GM21786 (cell line): Measurements from ENCODE around the gene RABL2A.
A peak's percentile ranks its signal among the peaks of the same experiment; 100 is the strongest.
"Not testable (repeated sequence)": the region's sequence is repeated elsewhere in the genome, so short reads cannot be mapped to it uniquely, and the experiment has no call there.

Experiments used
- ATAC-seq: cut with Tn5 transposase; IDR thresholded peaks from one replicate; pipeline ENCODE4 v1.9.1; 2021; ENCODE audit not compliant: unreplicated experiment

Gene RABL2A

DNA sequence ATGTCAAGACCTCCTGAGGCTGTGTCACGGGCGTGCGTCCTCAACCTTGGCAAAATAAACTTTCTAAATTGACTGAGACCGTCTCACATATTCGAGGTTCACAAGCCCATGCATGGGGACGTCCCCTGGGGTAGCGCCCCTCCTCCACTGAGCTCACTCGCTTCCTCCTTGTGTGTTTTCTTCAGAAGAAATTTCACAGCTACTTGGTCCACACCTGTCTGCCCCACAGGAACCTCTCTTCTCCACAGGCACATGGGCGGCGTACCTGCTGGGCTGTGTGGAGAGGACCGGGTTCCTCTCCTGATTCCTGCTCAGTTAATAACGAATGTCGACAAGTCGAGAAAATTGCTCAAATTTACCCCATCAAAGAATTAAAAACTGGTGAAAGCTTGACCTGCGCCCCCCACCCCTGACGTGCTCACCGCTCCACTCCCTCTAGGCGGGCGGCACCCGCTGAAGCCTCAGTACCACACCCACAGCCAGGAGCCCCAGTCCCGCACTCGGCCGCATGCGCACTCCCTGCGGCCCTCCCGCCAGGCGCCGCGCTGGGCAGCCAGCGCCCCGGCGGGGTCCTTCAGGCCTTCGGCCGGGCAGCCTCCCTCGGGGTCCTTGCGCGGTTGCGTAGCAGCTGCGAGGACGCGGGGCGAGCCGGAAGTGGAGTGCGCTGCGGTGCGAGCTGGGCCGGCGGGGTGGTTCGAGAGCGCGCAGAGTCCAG is at the start of gene RABL2A:
RABL2A (plus strand) TSS at position 651 of the 715 bp plus-strand sequence. CDS start 1,341 bp downstream, outside the sequence.
- ATAC-seq = peak; percentile 92

DNA sequence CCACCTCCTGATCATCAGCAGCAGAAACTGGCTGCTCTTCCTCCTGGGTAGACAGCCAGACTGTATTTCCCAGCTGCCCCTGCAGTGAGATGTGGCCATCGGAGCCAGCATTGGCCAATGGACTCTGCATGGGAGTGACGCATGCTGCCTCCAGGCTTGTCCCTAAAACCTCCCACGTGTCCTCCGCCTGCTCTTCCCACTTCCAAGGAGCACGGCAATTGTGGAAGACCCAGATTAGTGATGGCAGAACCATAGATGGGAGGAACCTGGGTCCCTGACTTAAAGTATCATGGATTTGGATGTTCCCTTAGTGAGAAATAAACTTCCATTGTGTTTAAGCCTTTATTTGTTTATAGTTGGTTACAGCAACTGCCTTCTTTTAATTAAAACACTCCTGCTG is 48.6 kb upstream of the RABL2A start:
- not testable (repeated sequence) for ATAC-seq

DNA sequence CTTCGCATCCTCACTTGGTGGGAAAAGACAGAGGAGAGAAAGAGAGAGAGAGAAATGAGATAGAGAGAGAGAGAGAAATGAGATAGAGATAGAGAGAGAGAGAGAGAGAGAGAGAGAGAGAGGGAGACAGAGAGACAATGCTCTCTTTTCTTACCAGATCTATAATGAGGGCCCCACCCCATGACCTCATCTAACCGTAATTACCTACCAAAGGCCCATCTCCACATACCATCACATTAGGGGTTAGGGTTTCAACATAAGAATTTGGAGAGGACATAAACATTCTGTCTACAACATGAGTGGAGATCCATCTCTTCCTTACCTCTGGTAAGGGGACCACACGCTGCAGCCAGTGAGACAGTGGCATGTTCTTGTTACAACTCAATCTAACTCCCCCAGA is 44.6 kb upstream of the RABL2A start:
- not testable (repeated sequence) for ATAC-seq

GRCh38 chr2:113583521-113584225 is 43.4 kb upstream of the RABL2A start:
- ATAC-seq = not testable (repeated sequence)

DNA sequence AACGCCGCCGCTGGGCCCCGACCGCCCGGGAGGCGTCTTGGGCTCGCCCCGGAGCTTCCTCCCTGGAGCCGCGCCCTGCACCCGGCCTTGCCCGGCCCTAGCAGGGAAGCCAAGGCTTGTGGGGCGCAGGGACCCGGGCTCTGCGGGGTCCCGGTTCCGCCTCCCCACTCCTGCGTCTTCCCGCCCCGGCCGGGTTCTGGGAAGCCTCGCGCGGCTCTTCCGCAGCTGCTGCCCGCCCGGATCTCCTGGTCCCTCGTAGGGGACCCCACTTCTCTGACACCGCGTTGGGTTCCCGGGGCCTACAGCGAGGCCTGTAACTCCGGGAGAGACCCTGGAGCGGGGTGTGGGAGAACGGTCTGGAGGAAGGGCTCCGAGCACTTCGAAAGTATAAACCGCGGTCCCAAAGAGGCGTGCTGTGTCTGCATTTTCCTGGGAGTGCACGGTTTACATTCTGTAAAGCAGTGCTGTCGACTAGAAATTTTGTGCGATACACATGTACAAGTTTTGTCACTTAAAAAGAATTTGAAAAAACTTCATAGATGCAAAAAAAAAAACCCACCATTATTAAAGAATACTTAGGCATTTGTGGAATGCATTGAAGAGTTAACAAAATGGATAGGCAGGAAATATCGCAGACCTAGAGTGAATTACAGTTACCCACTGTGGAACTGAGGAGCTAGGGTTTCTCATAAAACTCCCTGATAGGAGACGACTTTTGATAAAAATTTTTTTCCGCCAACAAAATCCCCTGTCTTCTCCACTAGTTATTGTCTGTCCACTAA is 42.6 kb upstream of the RABL2A start:
- ATAC-seq = not testable (repeated sequence)

- not testable (repeated sequence) for ATAC-seq
These were observed 39.9 kb upstream of the RABL2A start for GRCh38 chr2:113587201-113587600.

GRCh38 chr2:113589591-113589990 is 37.5 kb upstream of the RABL2A start:
- not testable (repeated sequence) for ATAC-seq

DNA sequence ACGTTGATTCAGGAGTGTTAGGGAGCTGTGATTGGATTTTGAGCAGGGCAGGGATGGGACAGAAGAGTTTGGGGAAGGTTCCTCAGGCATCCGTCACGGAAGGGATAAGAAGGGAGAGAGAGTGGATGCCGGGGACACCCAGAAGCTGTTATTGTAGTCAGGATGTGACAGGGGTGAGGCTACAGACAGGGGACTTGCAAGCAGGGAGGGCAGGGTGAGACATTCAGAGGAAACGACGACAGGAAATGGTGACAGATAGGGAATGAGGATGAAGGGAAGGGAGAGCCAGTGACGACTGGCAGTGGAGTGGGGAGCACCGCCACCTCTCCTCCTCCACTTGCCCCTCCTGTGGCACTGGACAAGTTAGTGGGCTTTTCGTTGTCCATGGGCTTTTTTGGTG is 35.1 kb upstream of the RABL2A start:
- ATAC-seq = not testable (repeated sequence)

DNA sequence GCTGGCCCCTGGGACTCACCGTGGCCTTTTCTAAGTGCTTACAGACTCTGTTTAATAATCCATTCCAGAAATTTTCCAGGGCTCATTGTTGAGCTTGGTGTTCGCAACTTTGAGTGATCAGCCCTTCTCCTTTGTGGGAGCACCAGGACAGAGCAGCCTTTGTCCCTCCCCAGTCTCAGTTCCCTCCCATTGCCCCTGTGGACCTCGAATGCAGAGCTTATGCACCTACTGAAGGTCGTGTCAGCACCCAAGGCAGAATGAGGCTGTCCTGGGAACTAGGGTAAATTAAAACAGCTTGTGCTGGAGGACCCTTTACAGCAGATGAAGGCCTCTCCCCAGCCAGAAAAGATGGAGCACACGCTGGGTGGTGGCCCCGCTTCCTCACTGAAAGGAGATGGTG is 33.8 kb upstream of the RABL2A start:
- not testable (repeated sequence) for ATAC-seq

- not testable (repeated sequence) for ATAC-seq
These were observed 31.3 kb upstream of the RABL2A start for GRCh38 chr2:113595725-113596124.

- not testable (repeated sequence) for ATAC-seq
These were observed 29.9 kb upstream of the RABL2A start for GRCh38 chr2:113597164-113597563.

DNA sequence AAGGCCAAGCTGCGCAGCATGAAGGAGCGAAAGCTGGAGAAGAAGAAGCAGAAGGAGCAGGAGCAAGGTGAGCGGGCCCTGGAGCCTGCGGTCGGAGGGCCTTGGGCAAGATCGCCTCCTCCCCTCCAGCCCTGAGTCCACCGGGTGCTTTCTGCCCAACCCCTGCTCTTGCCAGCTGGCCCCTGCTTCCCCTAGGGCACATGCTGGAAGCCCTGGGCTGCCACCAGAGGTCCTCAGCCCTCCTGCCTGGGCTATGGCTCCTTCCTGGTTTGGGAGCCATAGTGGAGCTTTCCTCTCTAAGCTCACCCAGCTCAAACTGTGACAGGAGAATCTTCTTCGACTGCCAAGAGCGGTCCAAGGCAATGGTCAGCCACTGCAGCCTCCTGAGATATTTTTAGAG is 29.5 kb upstream of the RABL2A start:
- not testable (repeated sequence) for ATAC-seq

DNA sequence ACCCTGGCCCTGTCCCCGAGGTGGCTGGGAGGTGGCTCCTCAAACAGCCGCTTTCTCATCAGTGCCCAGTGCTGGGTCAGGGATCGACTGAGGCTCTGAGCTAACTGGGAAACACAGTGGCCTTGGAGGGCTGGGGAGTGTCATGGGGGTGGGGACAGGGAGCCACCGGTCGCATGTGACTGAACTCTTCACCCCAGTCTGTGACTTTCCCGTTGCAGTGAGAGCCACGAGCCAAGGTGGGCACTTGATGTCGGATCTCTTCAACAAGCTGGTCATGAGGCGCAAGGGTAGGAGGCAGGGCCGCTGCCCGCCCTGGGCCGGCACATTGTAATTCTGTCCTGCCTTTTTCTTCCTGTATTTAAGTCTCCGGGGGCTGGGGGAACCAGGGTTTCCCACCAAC is 28.9 kb upstream of the RABL2A start:
- not testable (repeated sequence) for ATAC-seq

- ATAC-seq = not testable (repeated sequence)
These were observed 28.3 kb upstream of the RABL2A start for GRCh38 chr2:113598738-113599137.

GRCh38 chr2:113599208-113599607 is 27.9 kb upstream of the RABL2A start:
- not testable (repeated sequence) for ATAC-seq

GRCh38 chr2:113602040-113602769 is 24.9 kb upstream of the RABL2A start:
- ATAC-seq = not testable (repeated sequence)

GRCh38 chr2:113602869-113603466 is 24.1 kb upstream of the RABL2A start:
- ATAC-seq = no peak

- ATAC-seq = peak; percentile 78
These were observed 23.5 kb upstream of the RABL2A start for GRCh38 chr2:113603467-113604084.

DNA sequence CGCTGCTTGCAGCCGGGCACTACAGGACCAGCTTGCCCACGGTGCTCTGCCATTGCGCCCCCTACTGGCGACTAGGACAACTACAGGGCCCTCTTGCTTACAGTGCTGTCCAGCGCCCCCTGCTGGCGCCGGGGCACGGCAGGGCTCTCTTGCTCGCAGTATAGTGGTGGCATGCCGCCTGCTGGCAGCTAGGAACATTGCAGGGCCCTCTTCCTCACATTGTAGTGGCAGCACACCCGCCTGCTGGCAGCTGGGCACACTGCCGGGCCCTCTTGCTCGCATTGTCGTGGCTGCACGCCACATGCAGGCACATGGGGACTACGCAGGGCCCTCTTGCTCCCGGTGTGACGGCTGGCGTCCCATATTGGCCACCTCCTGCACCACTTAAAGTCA is 23.0 kb upstream of the RABL2A start:
- peak; percentile 35 for ATAC-seq

- not testable (repeated sequence) for ATAC-seq
These were observed 22.4 kb upstream of the RABL2A start for GRCh38 chr2:113604661-113605060.
